C4-2B (cell line): Measurements from ENCODE around the gene ACAD10.

Experiments used
- CTCF ChIP-seq: fragments of 450-650 bp; conservative IDR thresholded peaks from 2 replicates; pipeline ENCODE4 v1.5.1; 2017; ENCODE audit warnings: mild to moderate bottlenecking
- ZFX ChIP-seq: fragments of 450-650 bp; IDR thresholded peaks from 2 replicates; pipeline ENCODE4 v1.6.1; 2017

GRCh38 chr12:111692575-111693210 lies 6.8 kb downstream of the ACAD10 start:
- TF ChIP-seq CTCF (peak; percentile 29), ZFX (no peak)
